K562 (cell line): ENCODE data around the gene LAPTM5. TPM values are rescaled to one million over a fixed set of nuclear protein-coding genes. Genes with fewer than 3 reads are reported as not detected.

Experiments used
- ASH1L ChIP-seq: fragments of 450-650 bp; IDR thresholded peaks from 2 replicates; pipeline ENCODE4 v1.6.1; 2018; ENCODE audit warnings: borderline replicate concordance, mild to moderate bottlenecking, low read depth; ENCODE audit not compliant: partially characterized antibody
- BCOR ChIP-seq: fragments of 450-650 bp; IDR thresholded peaks from 2 replicates; pipeline ENCODE4 v1.6.1; 2016
- CTCFL ChIP-seq: IDR thresholded peaks from 2 replicates; pipeline ENCODE4 v1.6.1; 2011; ENCODE audit warnings: borderline replicate concordance, low read depth, mild to moderate bottlenecking, moderate library complexity, low read length; ENCODE audit not compliant: insufficient read depth, poor library complexity, severe bottlenecking
- FIP1L1 ChIP-seq: fragments of 200-400 bp; formaldehyde crosslinking; IDR thresholded peaks from 2 replicates; pipeline ENCODE4 v1.6.1; 2018; ENCODE audit warnings: mild to moderate bottlenecking, low read depth, low read length; ENCODE audit not compliant: poor library complexity, severe bottlenecking
- HDAC2 ChIP-seq: fragments of 450-650 bp; IDR thresholded peaks from 2 replicates; pipeline ENCODE4 v1.6.1; 2016; ENCODE audit warnings: mild to moderate bottlenecking
- KDM5B ChIP-seq: fragments of 200-600 bp; sonication (generic); IDR thresholded peaks from 2 replicates; pipeline ENCODE4 v1.6.1; 2012; ENCODE audit warnings: low read depth, mild to moderate bottlenecking, moderate library complexity, low read length, control low read depth, inconsistent platforms; ENCODE audit not compliant: insufficient replicate concordance
- RBM25 ChIP-seq: fragments of 200-400 bp; formaldehyde crosslinking; IDR thresholded peaks from 2 replicates; pipeline ENCODE4 v1.6.1; 2018; ENCODE audit warnings: low read length, low read depth, moderate library complexity; ENCODE audit not compliant: severe bottlenecking
- ZBTB9 ChIP-seq: fragments of 450-650 bp; formaldehyde crosslinking; IDR thresholded peaks from 2 replicates; pipeline ENCODE4 v1.4.0; 2020; ENCODE audit warnings: mild to moderate bottlenecking, moderate library complexity
- polyA plus RNA-seq, 8 experiments: library from polyadenylated mRNA; depleted of rRNA in 4 of 8; stranded (reverse) in 5 of 8; unstranded in 3 of 8; fragments of >200 nt; fragmentation: Nextera tagmentation in 2 of 8; fragmentation: Illumina TruSeq in 1 of 8; extraction: Ambion mirVana in 2 of 8; extraction: Trizol in 1 of 8; gene quantifications; 2 replicates each; pipeline versions ENCODE4 v1.2.1 to v1.2.3, GENCODE V29; 2011 to 2014; ENCODE audit warnings: inconsistent platforms in 1 of 8, missing spikeins in 1 of 8
- total RNA-seq, 7 experiments: library from RNA; depleted of rRNA in 6 of 7; stranded (reverse); fragments of >200 nt in 6 of 7; fragmentation: Illumina TruSeq in 2 of 7; extraction: Trizol in 2 of 7; gene quantifications; 2 replicates each; pipeline versions ENCODE4 v1.2.1 to v1.2.3, GENCODE V29; 2011 to 2021; ENCODE audit warnings: low replicate concordance in 1 of 7
- TF ChIP-seq, protein P1 (sequence below): fragments of 150-350 bp; conservative IDR thresholded peaks from 2 replicates; pipeline ENCODE4 v1.6.1; 2014; ENCODE audit warnings: low read length

The LAPTM5 gene
- total and polyA plus RNA-seq, 9 of the 15 experiments (the other 6 are each of a cell fraction or from before 2014, with no cell fraction given) = 2.4 to 47.3 (median 20.3) TPM

GRCh38 chr1:30730346-30731108 lies 27.0 kb downstream of the LAPTM5 start (continued):
- TF ChIP-seq ASH1L (no peak), ZBTB9 (CRISPR knock-in tag) (0 out of 2 replicates have a peak, but pooled peaks have one; percentile 14), FIP1L1 (peak; percentile 41), RBM25 (peak; percentile 97), KDM5B (peak; percentile 35), BCOR (peak; percentile 97), HDAC2 (peak; percentile 87), CTCFL (no peak)
- TF ChIP-seq, protein P1, sequence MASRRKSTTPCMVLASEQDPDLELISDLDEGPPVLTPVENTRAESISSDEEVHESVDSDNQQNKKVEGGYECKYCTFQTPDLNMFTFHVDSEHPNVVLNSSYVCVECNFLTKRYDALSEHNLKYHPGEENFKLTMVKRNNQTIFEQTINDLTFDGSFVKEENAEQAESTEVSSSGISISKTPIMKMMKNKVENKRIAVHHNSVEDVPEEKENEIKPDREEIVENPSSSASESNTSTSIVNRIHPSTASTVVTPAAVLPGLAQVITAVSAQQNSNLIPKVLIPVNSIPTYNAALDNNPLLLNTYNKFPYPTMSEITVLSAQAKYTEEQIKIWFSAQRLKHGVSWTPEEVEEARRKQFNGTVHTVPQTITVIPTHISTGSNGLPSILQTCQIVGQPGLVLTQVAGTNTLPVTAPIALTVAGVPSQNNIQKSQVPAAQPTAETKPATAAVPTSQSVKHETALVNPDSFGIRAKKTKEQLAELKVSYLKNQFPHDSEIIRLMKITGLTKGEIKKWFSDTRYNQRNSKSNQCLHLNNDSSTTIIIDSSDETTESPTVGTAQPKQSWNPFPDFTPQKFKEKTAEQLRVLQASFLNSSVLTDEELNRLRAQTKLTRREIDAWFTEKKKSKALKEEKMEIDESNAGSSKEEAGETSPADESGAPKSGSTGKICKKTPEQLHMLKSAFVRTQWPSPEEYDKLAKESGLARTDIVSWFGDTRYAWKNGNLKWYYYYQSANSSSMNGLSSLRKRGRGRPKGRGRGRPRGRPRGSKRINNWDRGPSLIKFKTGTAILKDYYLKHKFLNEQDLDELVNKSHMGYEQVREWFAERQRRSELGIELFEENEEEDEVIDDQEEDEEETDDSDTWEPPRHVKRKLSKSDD = no peak
